ENCODE data around the gene LRRC73. TPM values are rescaled to one million over a fixed set of nuclear protein-coding genes. Genes with fewer than 3 reads are reported as not detected.
A peak's percentile ranks its signal among the peaks of the same experiment; 100 is the strongest.
"Not testable (repeated sequence)": the region's sequence is repeated elsewhere in the genome, so short reads cannot be mapped to it uniquely, and the experiment has no call there.

Gene LRRC73
- total RNA-seq, 1 experiment from 2014 or later = 0.19 TPM

- H3K36me3 ChIP-seq (ENCODE audit: insufficient read depth, low read length) = peaks cover 41% of the 10 kb centered on the region
- not testable (repeated sequence) for H3K4me3 ChIP-seq (ENCODE audit: low read length); H3K4me1 ChIP-seq (ENCODE audit: low read length)
Measured at GRCh38 chr6:43538986-43539385, 28.8 kb upstream of the LRRC73 start.

GRCh38 chr6:43532201-43532600, 22.1 kb upstream of the LRRC73 start:
- no peaks in the 10 kb centered on the region for H4K20me1 ChIP-seq (ENCODE audit: insufficient read depth, low read depth, low read length)
- H3K79me2 ChIP-seq (ENCODE audit: low read length) = no peaks in the 10 kb centered on the region
- H3K36me3 ChIP-seq (ENCODE audit: insufficient read depth, low read length) = peaks cover 42% of the 10 kb centered on the region
- H3K4me3 ChIP-seq (ENCODE audit: low read length) = no peak overlapping the region
- H3K9me3 ChIP-seq (ENCODE audit: low read length) = no peaks in the 10 kb centered on the region
- H3K27me3 ChIP-seq (ENCODE audit: low read length) = no peaks in the 10 kb centered on the region
- DNase-seq = no peak
- H3K9me2 ChIP-seq (replicated peaks; ENCODE audit: insufficient read depth, low read length) = no peaks in the 10 kb centered on the region
- no peak overlapping the region for H3K4me2 ChIP-seq (ENCODE audit: low read depth, low read length, poor library complexity, severe bottlenecking)
- no peak overlapping the region for H2AFZ ChIP-seq (ENCODE audit: low read length)
- H3K4me1 ChIP-seq (ENCODE audit: low read length) = no peaks in the 10 kb centered on the region
- no peak overlapping the region for H3K27ac ChIP-seq (ENCODE audit: low read length)
- no peak overlapping the region for H3K9ac ChIP-seq (ENCODE audit: low read length)

More at GRCh38 chr6:43538986-43539385, 28.8 kb upstream of the LRRC73 start:
- not testable (repeated sequence) for H3K4me2 ChIP-seq (ENCODE audit: low read depth, low read length, poor library complexity, severe bottlenecking); H3K27ac ChIP-seq (ENCODE audit: low read length); DNase-seq; H3K9me3 ChIP-seq (ENCODE audit: low read length); H3K9me2 ChIP-seq (replicated peaks; ENCODE audit: insufficient read depth, low read length); H3K9ac ChIP-seq (ENCODE audit: low read length); H3K27me3 ChIP-seq (ENCODE audit: low read length); H4K20me1 ChIP-seq (ENCODE audit: insufficient read depth, low read depth, low read length); H2AFZ ChIP-seq (ENCODE audit: low read length)
- peaks cover 13% of the 10 kb centered on the region; the same call in 1 of the 2 replicates for H3K79me2 ChIP-seq (ENCODE audit: low read length)

GRCh38 chr6:43524483-43524961, 14.4 kb upstream of the LRRC73 start:
- no peaks in the 10 kb centered on the region for H3K9me3 ChIP-seq (ENCODE audit: low read length)
- DNase-seq = no peak
- H2AFZ ChIP-seq (ENCODE audit: low read length) = no peak overlapping the region
- H3K9ac ChIP-seq (ENCODE audit: low read length) = no peak overlapping the region
- H3K79me2 ChIP-seq (ENCODE audit: low read length) = peaks cover 4% of the 10 kb centered on the region
- H3K36me3 ChIP-seq (ENCODE audit: insufficient read depth, low read length) = peaks cover 73% of the 10 kb centered on the region
- no peaks in the 10 kb centered on the region for H3K4me1 ChIP-seq (ENCODE audit: low read length)
- H4K20me1 ChIP-seq (ENCODE audit: insufficient read depth, low read depth, low read length) = no peaks in the 10 kb centered on the region; the same call in 1 of the 2 replicates
- H3K4me3 ChIP-seq (ENCODE audit: low read length) = no peak overlapping the region
- no peaks in the 10 kb centered on the region for H3K9me2 ChIP-seq (replicated peaks; ENCODE audit: insufficient read depth, low read length)
- no peak overlapping the region for H3K4me2 ChIP-seq (ENCODE audit: low read depth, low read length, poor library complexity, severe bottlenecking)
- no peaks in the 10 kb centered on the region for H3K27me3 ChIP-seq (ENCODE audit: low read length)
- no peak overlapping the region for H3K27ac ChIP-seq (ENCODE audit: low read length)

GRCh38 chr6:43523284-43523683, 13.1 kb upstream of the LRRC73 start:
- no peak for DNase-seq

GRCh38 chr6:43522547-43523261, 12.6 kb upstream of the LRRC73 start:
- Histone ChIP-seq H3K9me3 (ENCODE audit: low read length) (no peaks in the 10 kb centered on the region), H3K79me2 (ENCODE audit: low read length) (peaks cover 22% of the 10 kb centered on the region), H3K27ac (ENCODE audit: low read length) (no peak overlapping the region), H3K27me3 (ENCODE audit: low read length) (no peaks in the 10 kb centered on the region), H3K4me2 (ENCODE audit: low read depth, low read length, poor library complexity, severe bottlenecking) (no peak overlapping the region), H4K20me1 (ENCODE audit: insufficient read depth, low read depth, low read length) (no peaks in the 10 kb centered on the region; the same call in 1 of the 2 replicates), H2AFZ (ENCODE audit: low read length) (no peak overlapping the region), H3K9me2 (replicated peaks; ENCODE audit: insufficient read depth, low read length) (no peaks in the 10 kb centered on the region), H3K4me3 (ENCODE audit: low read length) (no peak overlapping the region), H3K9ac (ENCODE audit: low read length) (no peak overlapping the region), H3K4me1 (ENCODE audit: low read length) (peaks cover 14% of the 10 kb centered on the region), H3K36me3 (ENCODE audit: insufficient read depth, low read length) (peaks cover 71% of the 10 kb centered on the region)
- DNase-seq = no peak

More at GRCh38 chr6:43523284-43523683, 13.1 kb upstream of the LRRC73 start:
- H4K20me1 ChIP-seq (ENCODE audit: insufficient read depth, low read depth, low read length) = no peaks in the 10 kb centered on the region; the same call in 1 of the 2 replicates
- no peaks in the 10 kb centered on the region for H3K9me3 ChIP-seq (ENCODE audit: low read length)
- H3K4me3 ChIP-seq (ENCODE audit: low read length) = no peak overlapping the region
- peaks cover 10% of the 10 kb centered on the region for H3K4me1 ChIP-seq (ENCODE audit: low read length)
- H3K4me2 ChIP-seq (ENCODE audit: low read depth, low read length, poor library complexity, severe bottlenecking) = no peak overlapping the region
- H3K9ac ChIP-seq (ENCODE audit: low read length) = no peak overlapping the region
- H3K79me2 ChIP-seq (ENCODE audit: low read length) = peaks cover 17% of the 10 kb centered on the region
- H2AFZ ChIP-seq (ENCODE audit: low read length) = no peak overlapping the region
- peaks cover 77% of the 10 kb centered on the region for H3K36me3 ChIP-seq (ENCODE audit: insufficient read depth, low read length)
- no peaks in the 10 kb centered on the region for H3K27me3 ChIP-seq (ENCODE audit: low read length)
- no peaks in the 10 kb centered on the region for H3K9me2 ChIP-seq (replicated peaks; ENCODE audit: insufficient read depth, low read length)
- no peak overlapping the region for H3K27ac ChIP-seq (ENCODE audit: low read length)

GRCh38 chr6:43521836-43522235, 11.7 kb upstream of the LRRC73 start:
- Histone ChIP-seq H3K9me3 (ENCODE audit: low read length) (no peaks in the 10 kb centered on the region), H3K36me3 (ENCODE audit: insufficient read depth, low read length) (peaks cover 66% of the 10 kb centered on the region), H3K4me2 (ENCODE audit: low read depth, low read length, poor library complexity, severe bottlenecking) (no peak overlapping the region), H3K9me2 (replicated peaks; ENCODE audit: insufficient read depth, low read length) (no peaks in the 10 kb centered on the region), H3K27me3 (ENCODE audit: low read length) (no peaks in the 10 kb centered on the region), H2AFZ (ENCODE audit: low read length) (no peak overlapping the region), H3K4me1 (ENCODE audit: low read length) (peaks cover 14% of the 10 kb centered on the region), H3K79me2 (ENCODE audit: low read length) (peaks cover 31% of the 10 kb centered on the region), H3K27ac (ENCODE audit: low read length) (no peak overlapping the region), H3K9ac (ENCODE audit: low read length) (no peak overlapping the region), H4K20me1 (ENCODE audit: insufficient read depth, low read depth, low read length) (no peaks in the 10 kb centered on the region; the same call in 1 of the 2 replicates), H3K4me3 (ENCODE audit: low read length) (no peak overlapping the region)
- no peak for DNase-seq

- Histone ChIP-seq H3K4me2 (ENCODE audit: low read depth, low read length, poor library complexity, severe bottlenecking) (no peak overlapping the region), H3K9ac (ENCODE audit: low read length) (no peak overlapping the region), H4K20me1 (ENCODE audit: insufficient read depth, low read depth, low read length) (no peaks in the 10 kb centered on the region), H2AFZ (ENCODE audit: low read length) (no peak overlapping the region), H3K79me2 (ENCODE audit: low read length) (peaks cover 47% of the 10 kb centered on the region), H3K27ac (ENCODE audit: low read length) (no peak overlapping the region), H3K4me3 (ENCODE audit: low read length) (no peak overlapping the region), H3K36me3 (ENCODE audit: insufficient read depth, low read length) (peaks cover 58% of the 10 kb centered on the region), H3K27me3 (ENCODE audit: low read length) (no peaks in the 10 kb centered on the region), H3K9me3 (ENCODE audit: low read length) (no peaks in the 10 kb centered on the region), H3K4me1 (ENCODE audit: low read length) (peaks cover 24% of the 10 kb centered on the region), H3K9me2 (replicated peaks; ENCODE audit: insufficient read depth, low read length) (no peaks in the 10 kb centered on the region)
- no peak for DNase-seq
Measured at GRCh38 chr6:43520097-43520496, 10.0 kb upstream of the LRRC73 start.

- peaks cover 52% of the 10 kb centered on the region for H3K79me2 ChIP-seq (ENCODE audit: low read length)
- H3K36me3 ChIP-seq (ENCODE audit: insufficient read depth, low read length) = peaks cover 42% of the 10 kb centered on the region
- no peaks in the 10 kb centered on the region for H3K9me3 ChIP-seq (ENCODE audit: low read length)
- peak overlapping the region; percentile 45; the same call in 1 of the 2 replicates for H3K27ac ChIP-seq (ENCODE audit: low read length)
- peak overlapping the region; percentile 84 for H3K9ac ChIP-seq (ENCODE audit: low read length)
- peak; percentile 70 for DNase-seq
- peaks cover 24% of the 10 kb centered on the region for H3K4me1 ChIP-seq (ENCODE audit: low read length)
- no peaks in the 10 kb centered on the region for H4K20me1 ChIP-seq (ENCODE audit: insufficient read depth, low read depth, low read length)
- H3K4me3 ChIP-seq (ENCODE audit: low read length) = peak overlapping the region; percentile 83
- 0 out of 2 replicates have a peak overlapping the region, but pooled peaks have one; percentile 2 for H2AFZ ChIP-seq (ENCODE audit: low read length)
- peak overlapping the region; percentile 79 for H3K4me2 ChIP-seq (ENCODE audit: low read depth, low read length, poor library complexity, severe bottlenecking)
- H3K9me2 ChIP-seq (replicated peaks; ENCODE audit: insufficient read depth, low read length) = no peaks in the 10 kb centered on the region
- no peaks in the 10 kb centered on the region for H3K27me3 ChIP-seq (ENCODE audit: low read length)
Measured at GRCh38 chr6:43517505-43518357, 7.6 kb upstream of the LRRC73 start.
